Erythroblast (primary cell): ENCODE results near the gene AKAP13.

Source experiments
- GATA1 ChIP-seq: IDR thresholded peaks from 2 replicates; pipeline ENCODE4 v1.6.1; 2011; ENCODE audit warnings: low read depth, mild to moderate bottlenecking, control low read depth, low read length, moderate library complexity
- POLR2A ChIP-seq: IDR thresholded peaks from 2 replicates; pipeline ENCODE4 v1.6.1; 2011; ENCODE audit warnings: mild to moderate bottlenecking, low read length

DNA sequence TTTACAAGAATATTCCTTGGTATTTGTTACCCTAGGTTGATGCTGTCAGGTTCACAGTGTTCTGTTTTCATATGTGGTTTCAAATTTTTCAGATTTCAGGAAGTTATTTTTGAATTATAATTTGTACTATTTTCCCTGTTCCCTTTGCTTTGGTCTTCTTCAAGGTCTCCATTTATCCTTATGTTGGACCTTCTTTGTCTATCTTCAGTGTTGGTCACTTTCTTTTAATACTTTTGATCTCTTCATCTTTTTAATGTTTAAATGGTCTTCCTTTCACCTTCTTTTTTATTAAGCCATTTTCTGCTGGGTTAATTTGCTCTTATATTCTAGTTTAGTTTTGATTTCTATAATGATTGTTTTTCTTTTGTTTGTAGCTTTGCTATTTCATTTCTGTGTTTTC is 353.0 kb downstream of the AKAP13 start:
- no peak for TF ChIP-seq POLR2A
- no peak for TF ChIP-seq GATA1
